HEK293T (cell line): ENCODE measurements around the gene GPBAR1.
"Not testable (repeated sequence)": the region's sequence is repeated elsewhere in the genome, so short reads cannot be mapped to it uniquely, and the experiment has no call there.

ENCODE experiments used
- CTCF ChIA-PET: fragments of 350-600 bp; formaldehyde crosslinking; extraction: SDS; loops from one replicate; lab custom pipeline; 2021; ENCODE audit warnings: antibody characterized with exemption, inconsistent platforms; lab: Yijun Ruan, JAX
- POLR2A ChIA-PET: fragments of 350-600 bp; formaldehyde crosslinking; extraction: SDS; loops from one replicate; lab custom pipeline; 2020; ENCODE audit warnings: antibody characterized with exemption, inconsistent platforms; lab: Yijun Ruan, JAX
- DNase-seq: peaks from one replicate; pipeline ENCODE4 v3.0.0; 2012; ENCODE audit warnings: mixed read lengths; ENCODE audit errors: extremely low spot score
- ARNT ChIP-seq: fragments of 450-650 bp; IDR thresholded peaks from 2 replicates; pipeline ENCODE4 v1.6.1; 2017; ENCODE audit warnings: mild to moderate bottlenecking
- BHLHE40 ChIP-seq: fragments of 450-650 bp; IDR thresholded peaks from 2 replicates; pipeline ENCODE4 v1.6.1; 2016; ENCODE audit warnings: mild to moderate bottlenecking, moderate library complexity, borderline replicate concordance
- CTBP1 ChIP-seq: fragments of 450-650 bp; IDR thresholded peaks from 2 replicates; pipeline ENCODE4 v1.6.1; 2016; ENCODE audit warnings: borderline replicate concordance
- ELF4 ChIP-seq: fragments of 450-650 bp; IDR thresholded peaks from 2 replicates; pipeline ENCODE4 v1.6.1; 2017; ENCODE audit warnings: antibody characterized with exemption
- FOXA1 ChIP-seq: fragments of 450-650 bp; IDR thresholded peaks from 2 replicates; pipeline ENCODE4 v1.6.1; 2016; ENCODE audit warnings: mild to moderate bottlenecking
- FOXK2 ChIP-seq: fragments of 450-650 bp; IDR thresholded peaks from 2 replicates; pipeline ENCODE4 v1.6.1; 2016; ENCODE audit warnings: mild to moderate bottlenecking
- FOXM1 ChIP-seq: fragments of 450-650 bp; IDR thresholded peaks from 2 replicates; pipeline ENCODE4 v1.6.1; 2017; ENCODE audit warnings: mild to moderate bottlenecking, borderline replicate concordance
- HDGF ChIP-seq: fragments of 450-650 bp; IDR thresholded peaks from 2 replicates; pipeline ENCODE4 v1.6.1; 2017; ENCODE audit warnings: antibody characterized with exemption, borderline replicate concordance
- L3MBTL2 ChIP-seq: fragments of 450-650 bp; conservative IDR thresholded peaks from 2 replicates; pipeline ENCODE4 v1.6.1; 2016; ENCODE audit warnings: mild to moderate bottlenecking
- LEF1 ChIP-seq: fragments of 450-650 bp; IDR thresholded peaks from 2 replicates; pipeline ENCODE4 v1.6.1; 2017; ENCODE audit warnings: mild to moderate bottlenecking, borderline replicate concordance
- NFRKB ChIP-seq: fragments of 450-650 bp; IDR thresholded peaks from 2 replicates; pipeline ENCODE4 v1.6.1; 2016; ENCODE audit warnings: mild to moderate bottlenecking, moderate library complexity
- PKNOX1 ChIP-seq: fragments of 450-650 bp; IDR thresholded peaks from 2 replicates; pipeline ENCODE4 v1.6.1; 2016
- SP1 ChIP-seq: fragments of 450-650 bp; IDR thresholded peaks from 2 replicates; pipeline ENCODE4 v1.6.1; 2017
- SUZ12 ChIP-seq: fragments of 450-650 bp; IDR thresholded peaks from 2 replicates; pipeline ENCODE4 v1.6.1; 2016; ENCODE audit warnings: mild to moderate bottlenecking
- TARDBP ChIP-seq: fragments of 450-650 bp; IDR thresholded peaks from 2 replicates; pipeline ENCODE4 v1.6.1; 2016
- ZNF384 ChIP-seq: fragments of 450-650 bp; IDR thresholded peaks from 2 replicates; pipeline ENCODE4 v1.6.1; 2016

Gene GPBAR1

GRCh38 chr2:218306184-218306920 lies 45.5 kb downstream of the GPBAR1 start:
- ChIA-PET CTCF (interaction anchor here (1.0 kb wide), 1 partner anchor 49 kb away, joined by 4 read pairs; no protein-coding TSS in a partner anchor), POLR2A (interaction anchor here (1.2 to 1.3 kb wide), 2 partner anchors 17 to 19 kb away, joined by 5 to 6 read pairs; no protein-coding TSS in a partner anchor)
- no peak for DNase-seq
- TF ChIP-seq SUZ12, result no peak
- no peak for TF ChIP-seq BHLHE40
- TF ChIP-seq SP1, result no peak
- no peak for TF ChIP-seq FOXM1
- TF ChIP-seq ARNT, result no peak
- TF ChIP-seq L3MBTL2, result no peak
- no peak for TF ChIP-seq ELF4
- TF ChIP-seq ZNF384, result no peak

- no peak for DNase-seq
- CTCF ChIA-PET, result interaction anchor here (0.5 to 1.3 kb wide), 3 partner anchors 12 to 15 kb away, joined by 4 to 7 read pairs (median 7); partner anchors contain the start of gene TMBIM1
- no peak for TF ChIP-seq L3MBTL2
- no peak for TF ChIP-seq CTBP1
- no peak for TF ChIP-seq BHLHE40
- TF ChIP-seq LEF1, result no peak
- POLR2A ChIA-PET, result interaction anchor here (1.2 to 1.3 kb wide), 2 partner anchors 15 to 20 kb away, joined by 5 to 6 read pairs; no protein-coding TSS in a partner anchor
Observed at GRCh38 chr2:218307415-218308090, 46.7 kb downstream of the GPBAR1 start.

GRCh38 chr2:218310853-218311540 lies 50.2 kb downstream of the GPBAR1 start:
- ChIA-PET POLR2A (no interaction called here), CTCF (no interaction called here)
- no peak for TF ChIP-seq TARDBP
- TF ChIP-seq ARNT, result no peak
- DNase-seq, result no peak

- CTCF ChIA-PET, result interaction anchor here (1.0 kb wide), 1 partner anchor 10 kb away, joined by 4 read pairs; no protein-coding TSS in a partner anchor
- DNase-seq, POLR2A ChIA-PET: not testable (repeated sequence)
Observed at GRCh38 chr2:218311541-218312266, 50.9 kb downstream of the GPBAR1 start.

GRCh38 chr2:218312267-218312756 lies 51.5 kb downstream of the GPBAR1 start:
- CTCF ChIA-PET, result interaction anchor here (0.7 to 1.0 kb wide), 2 partner anchors 11 to 22 kb away, joined by 4 to 6 read pairs; no protein-coding TSS in a partner anchor
- POLR2A ChIA-PET, result no interaction called here
- TF ChIP-seq ARNT (no peak), FOXA1 (no peak), PKNOX1 (no peak), ELF4 (no peak), BHLHE40 (no peak)
- no peak for DNase-seq

GRCh38 chr2:218313356-218313755 lies 52.5 kb downstream of the GPBAR1 start:
- TF ChIP-seq ARNT (no peak), ELF4 (no peak), FOXA1 (no peak), BHLHE40 (no peak), SP1 (no peak), NFRKB (no peak), L3MBTL2 (no peak), FOXK2 (no peak), HDGF (no peak), TARDBP (no peak), FOXM1 (no peak), PKNOX1 (no peak), SUZ12 (no peak), CTBP1 (no peak), ZNF384 (no peak), LEF1 (no peak)
- DNase-seq, result no peak
- ChIA-PET CTCF (no interaction called here), POLR2A (no interaction called here)
